ENCODE measurements around the gene AKAP13. TPM values are rescaled to one million over a fixed set of nuclear protein-coding genes. Genes with fewer than 3 reads are reported as not detected.

The AKAP13 gene
- total RNA-seq, 1 donor from 2014 or later: 443 TPM

DNA sequence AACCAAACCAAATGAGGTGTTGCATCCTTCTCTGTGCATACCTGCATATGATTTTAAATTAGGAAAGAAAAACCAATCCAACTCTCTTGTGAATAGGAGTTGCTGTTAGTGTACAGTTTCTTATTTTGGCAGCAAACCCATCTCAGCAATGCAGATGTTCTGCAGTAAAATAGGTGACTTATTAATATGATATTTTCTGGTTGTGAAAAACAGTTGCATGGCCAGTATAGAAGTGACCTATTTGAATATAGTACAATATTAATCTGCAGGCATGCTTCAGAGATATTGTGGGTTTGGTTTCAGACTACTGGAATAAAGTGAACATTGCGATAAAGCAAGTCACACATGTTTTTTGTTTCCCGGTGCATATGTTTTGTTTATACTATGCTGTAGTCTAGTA is 42.2 kb downstream of the AKAP13 start:
- Histone ChIP-seq H3K4me3 (no peak overlapping the region), H3K36me3 (no peaks in the 10 kb centered on the region), H3K27me3 (ENCODE audit: low read depth) (no peaks in the 10 kb centered on the region), H3K4me1 (peaks cover 29% of the 10 kb centered on the region), H3K9me3 (no peaks in the 10 kb centered on the region), H3K27ac (no peak overlapping the region)
- DNase-seq: no peak
- TF ChIP-seq CTCF (IDR thresholded peaks at IDR 0.05): no peak
- intact Hi-C loops (cut with DNase I): no loop called here
- no peak for ATAC-seq

DNA sequence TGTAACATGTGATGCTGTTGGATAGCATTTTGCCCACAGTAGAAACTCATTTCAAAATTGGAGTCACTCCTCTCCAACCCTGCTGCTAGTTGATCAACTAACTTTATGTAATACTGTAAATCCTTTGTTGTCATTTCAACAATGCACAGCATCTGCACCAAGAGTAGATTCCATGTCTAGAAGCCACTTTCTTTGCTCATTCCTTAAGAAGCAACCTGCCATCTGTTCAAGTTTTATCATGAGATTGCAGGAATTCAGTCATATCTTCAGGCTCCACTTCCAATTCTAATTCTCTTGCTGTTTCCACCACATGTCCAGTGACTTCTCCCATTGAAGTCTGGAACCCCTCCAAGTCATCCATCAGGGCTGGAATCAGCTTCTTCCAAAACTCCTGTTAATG is 42.9 kb downstream of the AKAP13 start:
- no peaks in the 10 kb centered on the region for H3K27me3 ChIP-seq (ENCODE audit: low read depth)
- no peak overlapping the region for H3K4me3 ChIP-seq
- DNase-seq (no peak), ATAC-seq (no peak)
- intact Hi-C loops (cut with DNase I): no loop called here
- no peak for TF ChIP-seq CTCF (IDR thresholded peaks at IDR 0.05)
- H3K27ac ChIP-seq: no peak overlapping the region
- H3K4me1 ChIP-seq: peaks cover 29% of the 10 kb centered on the region
- no peaks in the 10 kb centered on the region for H3K9me3 ChIP-seq
- H3K36me3 ChIP-seq: no peaks in the 10 kb centered on the region

DNA sequence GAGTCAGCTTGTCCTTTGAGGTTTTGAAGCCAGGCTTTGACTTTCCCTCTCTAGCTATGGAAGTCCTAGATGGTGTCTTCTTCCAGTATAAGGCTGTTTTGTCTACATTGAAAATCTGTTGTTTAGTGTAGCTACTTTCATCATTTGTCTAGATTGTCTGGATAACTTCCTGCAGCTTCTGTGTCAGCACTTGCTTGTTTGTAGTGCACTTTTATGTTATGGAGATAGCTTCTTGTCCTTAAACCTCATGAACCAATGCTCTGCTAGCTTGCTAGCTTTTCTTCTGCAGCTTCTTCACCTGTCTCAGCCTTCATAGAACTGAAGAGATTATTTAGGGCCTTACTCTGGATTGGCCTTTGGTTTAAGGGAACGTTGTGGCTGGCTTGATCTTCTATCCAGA is 43.8 kb downstream of the AKAP13 start:
- no peak for TF ChIP-seq CTCF (IDR thresholded peaks at IDR 0.05)
- Histone ChIP-seq H3K27ac (no peak overlapping the region), H3K9me3 (no peaks in the 10 kb centered on the region), H3K4me3 (no peak overlapping the region), H3K36me3 (no peaks in the 10 kb centered on the region), H3K27me3 (ENCODE audit: low read depth) (no peaks in the 10 kb centered on the region), H3K4me1 (peaks cover 29% of the 10 kb centered on the region)
- ATAC-seq (no peak), DNase-seq (no peak)
- intact Hi-C loops (cut with DNase I): no loop called here

- Histone ChIP-seq H3K4me3 (no peak overlapping the region), H3K36me3 (no peaks in the 10 kb centered on the region), H3K27ac (no peak overlapping the region), H3K9me3 (no peaks in the 10 kb centered on the region), H3K4me1 (peaks cover 31% of the 10 kb centered on the region), H3K27me3 (ENCODE audit: low read depth) (no peaks in the 10 kb centered on the region)
- no peak for TF ChIP-seq CTCF (IDR thresholded peaks at IDR 0.05)
- ATAC-seq: no peak
- intact Hi-C loops (cut with DNase I): no loop called here
- no peak for DNase-seq
Observed at GRCh38 chr15:85426481-85426880, 46.1 kb downstream of the AKAP13 start.

GRCh38 chr15:85427286-85428028 is 47.1 kb downstream of the AKAP13 start:
- DNase-seq (no peak), ATAC-seq (no peak)
- H3K4me1 ChIP-seq: peaks cover 26% of the 10 kb centered on the region
- no peaks in the 10 kb centered on the region for H3K36me3 ChIP-seq
- intact Hi-C loops (cut with DNase I): no loop called here
- H3K27me3 ChIP-seq (ENCODE audit: low read depth): no peaks in the 10 kb centered on the region
- no peaks in the 10 kb centered on the region for H3K9me3 ChIP-seq
- no peak overlapping the region for H3K4me3 ChIP-seq
- no peak for TF ChIP-seq CTCF (IDR thresholded peaks at IDR 0.05)
- H3K27ac ChIP-seq: no peak overlapping the region
